ENCODE measurements around the gene SLC8A2.

SLC8A2 gene

GRCh38 chr19:47430041-47430802 lies 41.5 kb downstream of the SLC8A2 start:
- no peak for DNase-seq (ENCODE audit: low read depth)

GRCh38 chr19:47429140-47429793 lies 42.4 kb downstream of the SLC8A2 start:
- DNase-seq (ENCODE audit: low read depth): no peak

GRCh38 chr19:47428177-47428894 lies 43.4 kb downstream of the SLC8A2 start:
- DNase-seq (ENCODE audit: low read depth): peak; percentile 43

GRCh38 chr19:47427241-47428176 lies 44.2 kb downstream of the SLC8A2 start:
- DNase-seq (ENCODE audit: low read depth): peak; percentile 42

GRCh38 chr19:47423203-47423882 lies 48.4 kb downstream of the SLC8A2 start:
- no peak for DNase-seq (ENCODE audit: low read depth)

GRCh38 chr19:47422417-47423163 lies 49.1 kb downstream of the SLC8A2 start:
- DNase-seq (ENCODE audit: low read depth): no peak

- DNase-seq (ENCODE audit: low read depth): no peak
Observed at GRCh38 chr19:47421844-47422395, 49.8 kb downstream of the SLC8A2 start.

- DNase-seq (ENCODE audit: low read depth): no peak
Observed at GRCh38 chr19:47421244-47421786, 50.4 kb downstream of the SLC8A2 start.

GRCh38 chr19:47419789-47420188 lies 51.9 kb downstream of the SLC8A2 start:
- no peak for DNase-seq (ENCODE audit: low read depth)

- DNase-seq (ENCODE audit: low read depth): no peak
Observed at GRCh38 chr19:47419030-47419783, 52.5 kb downstream of the SLC8A2 start, which contains the start of gene MEIS3. TSS of gene MEIS3 (minus strand) at chr19:47419527. CDS start at chr19:47419081, 446 bp downstream.

- no peak for DNase-seq (ENCODE audit: low read depth)
Observed at GRCh38 chr19:47418692-47419029, 53.0 kb downstream of the SLC8A2 start.

- DNase-seq (ENCODE audit: low read depth): no peak
Observed at GRCh38 chr19:47417746-47418691, 53.7 kb downstream of the SLC8A2 start.

- no peak for DNase-seq (ENCODE audit: low read depth)
Observed at GRCh38 chr19:47417107-47417745, 54.5 kb downstream of the SLC8A2 start.

- DNase-seq (ENCODE audit: low read depth): no peak
Observed at GRCh38 chr19:47416643-47416985, 55.1 kb downstream of the SLC8A2 start.

- no peak for DNase-seq (ENCODE audit: low read depth)
Observed at GRCh38 chr19:47415953-47416642, 55.6 kb downstream of the SLC8A2 start.

GRCh38 chr19:47414469-47414868 lies 57.2 kb downstream of the SLC8A2 start:
- no peak for DNase-seq (ENCODE audit: low read depth)

- no peak for DNase-seq (ENCODE audit: low read depth)
Observed at GRCh38 chr19:47413941-47414340, 57.8 kb downstream of the SLC8A2 start.
